Measurements from ENCODE around the gene TRAF2.
A peak's percentile ranks its signal among the peaks of the same experiment; 100 is the strongest.

TRAF2 gene

GRCh38 chr9:136889858-136890257, 3.5 kb downstream of the TRAF2 start:
- TF ChIP-seq, protein P1, sequence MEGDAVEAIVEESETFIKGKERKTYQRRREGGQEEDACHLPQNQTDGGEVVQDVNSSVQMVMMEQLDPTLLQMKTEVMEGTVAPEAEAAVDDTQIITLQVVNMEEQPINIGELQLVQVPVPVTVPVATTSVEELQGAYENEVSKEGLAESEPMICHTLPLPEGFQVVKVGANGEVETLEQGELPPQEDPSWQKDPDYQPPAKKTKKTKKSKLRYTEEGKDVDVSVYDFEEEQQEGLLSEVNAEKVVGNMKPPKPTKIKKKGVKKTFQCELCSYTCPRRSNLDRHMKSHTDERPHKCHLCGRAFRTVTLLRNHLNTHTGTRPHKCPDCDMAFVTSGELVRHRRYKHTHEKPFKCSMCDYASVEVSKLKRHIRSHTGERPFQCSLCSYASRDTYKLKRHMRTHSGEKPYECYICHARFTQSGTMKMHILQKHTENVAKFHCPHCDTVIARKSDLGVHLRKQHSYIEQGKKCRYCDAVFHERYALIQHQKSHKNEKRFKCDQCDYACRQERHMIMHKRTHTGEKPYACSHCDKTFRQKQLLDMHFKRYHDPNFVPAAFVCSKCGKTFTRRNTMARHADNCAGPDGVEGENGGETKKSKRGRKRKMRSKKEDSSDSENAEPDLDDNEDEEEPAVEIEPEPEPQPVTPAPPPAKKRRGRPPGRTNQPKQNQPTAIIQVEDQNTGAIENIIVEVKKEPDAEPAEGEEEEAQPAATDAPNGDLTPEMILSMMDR (IDR thresholded peaks at IDR 0.05; ENCODE audit: unreplicated experiment in 3 of 3) = no peak
- peaks cover 8% of the 10 kb centered on the region for H3K4me1 Mint-ChIP-seq
- no peaks in the 10 kb centered on the region for H3K36me3 Mint-ChIP-seq (ENCODE audit: low read depth)
- H3K4me3 Mint-ChIP-seq = peak overlapping the region in 1 of 3 experiments; percentile 12
- H3K27me3 Mint-ChIP-seq (ENCODE audit: low read depth) = no peaks in the 10 kb centered on the region
- no peak overlapping the region for H3K27ac Mint-ChIP-seq
- H3K9me3 Mint-ChIP-seq = no peaks in the 10 kb centered on the region

DNA sequence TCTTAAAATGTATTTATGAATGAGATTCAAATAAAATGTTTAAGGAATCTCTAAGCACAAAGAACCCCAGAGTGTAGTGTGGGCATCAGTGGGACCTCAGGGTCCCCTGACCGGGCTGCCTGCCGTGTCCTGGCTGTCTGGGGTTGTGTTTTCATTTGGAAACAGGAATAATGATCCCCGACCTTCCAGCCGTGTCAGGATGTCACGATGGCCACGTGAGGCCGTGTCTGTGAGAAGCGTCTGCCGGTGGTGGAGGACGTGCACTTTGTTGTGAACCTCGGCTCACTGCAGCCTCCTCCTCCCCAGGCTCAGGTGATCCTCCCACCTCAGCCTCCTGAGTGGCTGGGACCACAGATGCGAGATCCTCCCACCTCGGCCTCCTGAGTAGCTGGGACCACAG, 4.3 kb downstream of the TRAF2 start:
- H3K9me3 Mint-ChIP-seq = no peaks in the 10 kb centered on the region
- no peak overlapping the region for H3K4me3 Mint-ChIP-seq
- TF ChIP-seq, protein P1 (IDR thresholded peaks at IDR 0.05; ENCODE audit: unreplicated experiment in 3 of 3) = no peak
- no peaks in the 10 kb centered on the region for H3K27me3 Mint-ChIP-seq (ENCODE audit: low read depth)
- no peak overlapping the region for H3K27ac Mint-ChIP-seq
- peaks cover 8% of the 10 kb centered on the region for H3K4me1 Mint-ChIP-seq
- H3K36me3 Mint-ChIP-seq (ENCODE audit: low read depth) = no peaks in the 10 kb centered on the region

DNA sequence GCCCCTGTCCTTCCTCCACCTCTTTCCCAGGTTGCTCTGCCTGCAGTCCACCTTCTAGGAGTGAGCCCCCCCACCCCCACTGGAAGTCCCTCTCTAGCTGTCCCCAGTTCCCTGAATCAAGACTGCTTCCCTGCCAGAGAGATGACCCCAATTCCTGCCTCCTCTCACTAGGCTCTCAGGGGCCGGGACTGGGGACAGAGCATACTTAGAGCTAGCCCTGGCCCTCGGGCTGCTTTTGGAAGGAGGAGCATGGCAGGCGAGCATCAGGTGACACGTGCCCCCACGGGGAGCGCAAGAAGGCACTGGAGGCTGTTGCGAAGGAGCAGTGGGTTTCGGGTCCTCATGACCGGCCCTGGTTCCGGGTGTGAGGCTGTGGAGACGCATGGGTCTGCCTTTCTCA, 9.7 kb downstream of the TRAF2 start:
- H3K27me3 Mint-ChIP-seq (ENCODE audit: low read depth) = no peaks in the 10 kb centered on the region
- TF ChIP-seq, protein P1 (IDR thresholded peaks at IDR 0.05; ENCODE audit: unreplicated experiment in 3 of 3) = no peak
- no peaks in the 10 kb centered on the region for H3K4me1 Mint-ChIP-seq
- H3K4me3 Mint-ChIP-seq = no peak overlapping the region
- H3K27ac Mint-ChIP-seq = no peak overlapping the region
- no peaks in the 10 kb centered on the region for H3K9me3 Mint-ChIP-seq
- peaks cover 14% of the 10 kb centered on the region for H3K36me3 Mint-ChIP-seq (ENCODE audit: low read depth)

GRCh38 chr9:136898483-136899100, 12.3 kb downstream of the TRAF2 start:
- Mint-ChIP-seq H3K4me3 (no peak overlapping the region), H3K9me3 (no peaks in the 10 kb centered on the region), H3K36me3 (ENCODE audit: low read depth) (peaks cover 25% of the 10 kb centered on the region), H3K27ac (no peak overlapping the region), H3K4me1 (no peaks in the 10 kb centered on the region), H3K27me3 (ENCODE audit: low read depth) (no peaks in the 10 kb centered on the region)
- TF ChIP-seq, protein P1 (IDR thresholded peaks at IDR 0.05; ENCODE audit: unreplicated experiment in 3 of 3) = no peak

GRCh38 chr9:136899196-136899595, 12.9 kb downstream of the TRAF2 start:
- Mint-ChIP-seq H3K4me1 (no peaks in the 10 kb centered on the region), H3K9me3 (no peaks in the 10 kb centered on the region), H3K27me3 (ENCODE audit: low read depth) (no peaks in the 10 kb centered on the region), H3K4me3 (no peak overlapping the region), H3K36me3 (ENCODE audit: low read depth) (peaks cover 25% of the 10 kb centered on the region), H3K27ac (no peak overlapping the region)
- TF ChIP-seq, protein P1 (IDR thresholded peaks at IDR 0.05; ENCODE audit: unreplicated experiment in 3 of 3) = no peak

DNA sequence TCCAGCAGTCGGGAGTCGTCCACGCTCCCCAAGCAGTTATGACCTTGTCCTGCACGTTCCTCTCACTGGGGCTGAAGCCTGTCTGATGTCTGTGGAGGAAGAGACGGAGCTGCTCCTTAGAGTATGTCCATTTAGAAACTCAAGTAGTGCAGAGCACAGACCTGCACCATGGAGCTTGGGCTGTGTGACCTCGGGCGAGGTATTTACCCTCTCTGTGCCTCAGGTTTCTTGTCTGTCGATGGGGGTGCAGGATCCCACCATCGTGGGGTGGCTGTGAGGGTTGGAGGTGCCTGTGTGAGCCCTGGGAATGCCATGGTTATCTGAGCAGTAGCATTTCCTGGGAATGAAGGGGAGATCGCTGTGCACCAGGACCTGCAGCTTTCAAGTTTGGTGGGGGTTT, 14.2 kb downstream of the TRAF2 start:
- Mint-ChIP-seq H3K36me3 (ENCODE audit: low read depth) (peaks cover 30% of the 10 kb centered on the region), H3K27me3 (ENCODE audit: low read depth) (no peaks in the 10 kb centered on the region), H3K9me3 (no peaks in the 10 kb centered on the region), H3K4me1 (no peaks in the 10 kb centered on the region), H3K4me3 (no peak overlapping the region), H3K27ac (no peak overlapping the region)
- TF ChIP-seq, protein P1 (IDR thresholded peaks at IDR 0.05; ENCODE audit: unreplicated experiment in 3 of 3) = no peak
